Epidermal melanocyte (primary cell): ENCODE measurements around the gene FZD2.
"Not testable (repeated sequence)": the region's sequence is repeated elsewhere in the genome, so short reads cannot be mapped to it uniquely, and the experiment has no call there.

Experiments
- DNase-seq: peaks from one replicate; pipeline ENCODE4 v3.0.0; 2011; ENCODE audit warnings: low spot score; ENCODE audit not compliant: insufficient read length

Gene FZD2

DNA sequence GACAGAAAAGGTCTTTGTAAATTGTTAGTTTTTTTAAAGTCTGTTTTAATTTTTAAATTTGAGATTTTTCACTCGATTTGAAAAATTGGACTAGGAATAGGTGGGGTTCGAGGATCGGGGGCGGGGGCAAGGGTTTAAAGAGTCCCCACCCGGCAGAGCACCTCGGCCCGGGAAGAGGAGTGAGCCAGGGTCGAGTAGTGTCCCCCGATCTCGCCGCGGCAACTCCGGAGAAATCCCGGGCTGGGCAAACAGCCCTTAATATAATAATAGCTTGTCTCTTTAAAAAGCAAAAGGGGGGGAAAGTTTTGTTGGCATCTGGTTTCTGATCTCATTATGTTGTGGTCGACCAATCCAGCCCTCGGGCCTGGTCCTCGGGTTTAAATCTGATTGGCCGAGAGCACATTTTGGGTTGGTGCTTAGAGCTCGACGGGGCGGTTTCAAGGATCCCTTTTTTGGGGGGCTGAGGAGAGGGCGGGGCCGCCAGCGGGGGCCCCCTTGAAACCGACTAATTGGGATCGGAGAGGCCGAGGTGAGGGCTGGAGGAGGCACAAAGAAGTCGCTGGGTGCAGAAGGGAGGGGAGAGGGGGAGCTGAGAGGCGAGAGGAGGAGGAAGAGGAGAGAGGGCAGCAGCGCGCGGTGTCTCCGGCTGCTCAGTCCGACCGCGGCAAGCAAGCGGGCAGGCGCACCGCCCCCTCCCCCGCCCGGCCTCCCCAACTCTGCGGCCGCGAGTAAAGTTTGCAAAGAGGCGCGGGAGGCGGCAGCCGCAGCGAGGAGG lies at the start of gene FZD2:
TSS of gene FZD2 (plus strand) at position 653 of the 775 bp plus-strand sequence. CDS start 205 bp downstream, outside the sequence.
- DNase-seq, result peak; percentile 98

DNA sequence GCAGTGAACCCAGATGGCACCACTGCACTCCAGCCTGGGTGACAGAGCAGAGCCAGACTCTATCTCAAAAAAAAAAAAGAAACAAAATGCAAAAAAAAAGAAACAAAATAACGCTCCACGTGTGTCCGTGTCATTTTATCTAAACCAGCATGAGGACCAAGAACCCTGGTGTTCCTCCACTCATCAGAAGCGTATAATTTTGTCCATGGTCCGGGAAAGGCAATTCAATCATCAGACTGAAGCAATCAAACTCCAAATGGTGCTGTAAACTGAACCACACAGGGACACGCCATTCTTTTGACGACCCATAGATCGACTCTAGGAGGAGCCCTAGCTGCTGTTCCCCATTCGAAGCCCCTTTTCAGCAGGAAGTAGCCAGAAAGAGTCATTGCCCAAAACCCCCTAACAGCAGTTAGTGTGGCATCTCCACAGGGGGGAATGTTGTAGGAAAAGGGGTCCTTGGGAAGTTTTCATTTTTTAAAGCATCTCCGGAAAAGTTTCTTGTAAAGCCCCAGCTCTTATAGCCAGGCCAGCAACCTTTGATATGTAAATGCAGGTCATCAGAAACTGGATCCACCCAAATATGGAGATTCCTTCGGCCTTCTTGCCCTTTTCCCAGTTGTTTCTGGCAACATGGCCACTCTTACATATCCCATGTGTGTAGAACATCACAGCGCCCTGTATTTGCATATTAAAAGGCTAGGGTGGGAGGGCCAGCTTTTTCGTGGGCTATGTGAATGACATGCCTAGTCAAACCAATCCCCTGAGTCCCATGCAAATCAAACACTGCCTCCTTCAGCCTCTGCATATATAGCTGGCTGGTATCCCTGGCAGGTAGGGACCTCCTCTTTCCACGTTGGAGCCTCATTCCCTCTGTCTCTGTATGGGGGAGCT lies 45.8 kb upstream of the FZD2 start:
- not testable (repeated sequence) for DNase-seq

DNA sequence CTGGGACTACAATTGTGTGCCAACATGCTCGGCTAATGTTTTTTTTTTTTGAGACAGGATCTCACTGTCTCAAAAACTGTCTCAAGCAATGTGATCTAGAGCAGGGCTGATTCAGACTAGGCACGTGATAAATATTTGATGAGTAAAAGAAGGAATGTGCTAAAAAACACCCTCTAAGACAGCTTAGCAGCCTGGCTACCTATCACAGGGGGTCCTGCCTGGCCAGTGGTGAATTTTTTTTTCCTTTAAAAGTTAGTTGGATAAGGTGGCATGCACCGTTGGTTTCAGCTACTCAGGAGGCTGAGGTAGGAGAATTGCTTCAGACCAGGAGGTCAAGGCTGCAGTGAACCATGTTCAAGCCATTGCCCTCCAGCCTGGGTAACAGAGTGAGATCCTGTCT lies 39.3 kb upstream of the FZD2 start:
- DNase-seq, result no peak

DNA sequence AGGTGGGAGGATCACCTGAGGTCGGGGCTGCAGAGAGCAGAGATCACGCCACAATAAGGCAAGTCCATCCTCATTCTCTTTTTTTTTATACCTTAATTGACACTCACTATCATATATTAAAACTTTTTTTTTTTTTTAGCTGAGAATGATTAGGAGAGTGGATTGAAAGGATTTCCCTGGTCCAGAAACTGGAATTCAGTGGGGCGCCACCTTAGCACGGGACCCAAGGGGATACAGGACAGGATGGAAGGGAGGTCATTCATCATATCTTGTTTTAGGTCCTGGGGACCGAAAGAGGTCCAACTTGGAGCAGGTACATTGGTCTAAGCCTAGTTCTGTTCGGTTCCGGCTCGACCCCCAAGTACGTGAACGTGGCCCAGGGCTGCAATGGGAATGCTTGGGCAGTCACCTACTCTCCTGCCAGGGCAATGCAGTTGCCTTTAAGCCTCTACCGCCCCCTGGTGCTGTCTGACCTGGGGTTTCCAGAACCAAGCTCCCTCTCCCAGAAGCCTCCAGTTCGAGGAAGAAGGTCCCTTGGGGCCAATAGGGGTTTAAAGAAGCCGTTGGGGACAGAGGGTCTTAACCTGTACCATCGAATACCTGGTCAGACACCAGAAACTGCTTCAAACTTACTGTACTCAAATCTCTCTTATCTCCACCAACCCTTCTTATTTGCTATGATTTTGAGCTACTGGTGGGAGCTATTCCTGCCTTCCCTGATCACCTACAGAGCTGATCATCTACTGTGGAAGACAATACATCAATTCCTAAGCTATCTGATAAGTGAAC lies 34.2 kb upstream of the FZD2 start:
- DNase-seq, result peak; percentile 65

DNA sequence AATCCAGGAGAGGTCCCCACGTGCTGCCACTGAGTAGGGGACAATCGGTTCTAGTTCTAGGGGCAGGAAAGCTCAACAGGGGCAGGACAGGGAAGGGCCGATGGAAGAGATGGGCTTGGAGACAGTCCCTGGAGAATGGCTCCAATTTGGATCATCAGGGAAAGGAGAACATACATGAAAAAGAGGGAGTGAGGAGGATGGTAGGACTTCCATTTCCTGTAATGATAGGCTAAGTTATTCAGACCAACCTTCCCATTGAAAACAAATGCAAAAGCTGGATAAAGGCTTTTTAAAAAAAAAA lies 33.7 kb upstream of the FZD2 start:
- no peak for DNase-seq

DNA sequence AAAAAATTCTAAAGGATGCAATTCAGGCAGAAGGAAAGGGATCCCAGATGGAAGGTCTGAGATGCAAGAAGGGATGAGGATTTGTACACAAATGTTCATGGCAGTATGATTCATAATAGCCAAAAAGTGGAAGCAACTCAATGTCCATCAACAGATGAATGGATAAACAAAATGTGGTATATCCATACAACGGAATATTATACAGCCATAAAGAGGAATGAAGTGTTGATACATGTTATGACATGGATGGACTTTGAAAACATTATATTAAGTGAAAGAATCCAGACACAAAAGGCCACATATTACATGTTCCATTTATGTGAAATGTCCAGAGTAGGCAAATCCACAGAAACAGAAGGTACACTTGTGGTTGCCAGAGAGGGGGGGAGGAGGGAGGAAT lies 30.2 kb upstream of the FZD2 start:
- DNase-seq, result no peak

DNA sequence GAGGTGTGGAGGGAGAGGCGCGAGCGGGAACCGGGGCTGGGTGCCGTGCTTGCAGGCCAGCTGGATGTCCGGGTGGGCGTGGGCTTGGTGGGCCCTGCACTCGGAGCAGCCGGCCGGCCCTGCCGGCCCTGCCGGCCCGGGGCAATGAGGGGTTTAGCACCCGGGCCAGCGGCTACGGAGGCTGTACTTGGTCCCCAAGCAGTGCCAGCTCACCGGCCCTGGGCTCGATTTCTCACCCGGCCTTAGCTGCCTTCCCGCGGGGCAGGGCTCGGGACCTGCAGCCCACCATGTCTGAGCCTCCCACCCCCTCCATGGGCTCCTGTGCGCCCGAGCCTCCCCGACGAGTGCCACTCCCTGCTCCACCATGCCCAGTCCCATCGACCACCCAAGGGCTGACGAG lies 29.3 kb upstream of the FZD2 start:
- no peak for DNase-seq

DNA sequence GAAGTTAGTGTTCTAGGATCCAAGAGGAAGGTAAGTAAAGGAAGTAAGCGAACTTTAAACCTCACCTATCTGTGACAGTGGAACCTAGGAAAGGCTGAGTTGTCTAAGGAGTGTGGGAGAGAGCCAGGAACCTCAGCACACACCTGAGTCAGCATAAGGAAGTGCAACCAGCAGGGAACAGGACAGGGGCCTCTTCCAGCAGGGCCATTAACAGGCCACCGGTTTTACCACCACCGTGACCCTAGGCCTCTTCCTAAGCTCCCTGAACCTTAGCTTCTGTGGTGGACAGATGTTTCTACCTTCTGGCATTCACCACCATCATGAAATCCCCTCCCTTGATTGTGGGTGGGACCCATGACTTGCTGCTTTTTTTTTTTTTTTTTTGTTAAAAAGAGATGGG lies 27.4 kb upstream of the FZD2 start:
- DNase-seq, result no peak

DNA sequence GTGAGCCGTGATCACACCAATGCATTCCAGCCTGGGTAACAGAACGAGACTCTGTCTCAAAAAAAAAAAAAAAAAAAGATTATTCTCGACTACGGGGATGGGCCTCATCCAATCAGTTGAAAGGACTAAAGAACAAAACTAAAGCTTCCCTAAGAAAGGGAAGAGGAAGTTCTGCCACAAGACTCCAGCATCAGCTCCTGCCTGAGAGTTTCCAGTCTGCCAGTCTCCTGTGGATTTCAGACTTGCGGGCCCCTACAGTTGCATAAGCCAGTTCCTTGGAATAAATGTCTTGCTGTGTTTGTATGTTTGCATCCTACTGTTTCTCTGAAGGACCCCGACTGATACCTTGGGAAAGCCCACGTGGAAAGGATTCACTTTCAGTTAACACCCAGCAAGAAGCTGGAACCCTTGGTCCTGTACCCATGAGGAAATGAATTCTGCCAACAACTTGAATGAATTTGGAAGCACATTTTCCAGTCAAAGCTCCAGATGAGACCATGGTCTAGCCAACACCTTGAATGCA lies 26.3 kb upstream of the FZD2 start:
- DNase-seq, result no peak

DNA sequence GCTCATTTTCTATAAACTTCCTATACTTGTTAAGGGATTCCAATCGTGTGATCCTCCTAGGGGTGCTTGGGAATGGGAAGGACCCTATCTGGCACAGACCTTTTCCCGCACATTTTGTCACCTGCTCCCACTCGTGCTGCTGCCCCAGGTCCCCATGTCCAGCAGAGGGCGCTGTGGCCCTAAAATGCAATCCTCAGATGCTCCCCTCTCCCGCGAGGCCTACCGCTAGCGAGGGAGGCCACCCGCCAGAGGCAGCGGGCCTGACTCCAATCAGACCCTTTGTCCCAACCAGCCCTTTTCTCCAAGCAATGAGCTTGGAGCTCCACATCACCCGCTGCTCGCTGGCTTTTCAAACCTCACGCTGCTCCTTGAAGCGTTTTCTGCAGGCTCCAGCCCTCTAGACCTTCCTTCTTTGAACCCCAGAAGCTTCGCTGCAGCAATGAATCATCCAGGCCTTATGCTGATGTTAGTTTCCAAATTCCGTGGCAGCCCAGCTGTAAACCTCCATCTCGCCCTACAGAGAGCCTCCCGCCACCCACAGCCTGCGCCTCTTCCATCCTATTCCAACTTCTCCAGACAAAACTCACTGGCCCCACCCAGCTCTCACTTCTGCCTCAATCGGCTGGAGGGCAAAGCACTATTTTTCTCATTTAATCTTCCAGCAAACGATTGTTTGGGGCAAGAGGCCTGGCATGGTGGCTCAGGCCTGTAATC lies 23.6 kb upstream of the FZD2 start:
- peak; percentile 97 for DNase-seq

DNA sequence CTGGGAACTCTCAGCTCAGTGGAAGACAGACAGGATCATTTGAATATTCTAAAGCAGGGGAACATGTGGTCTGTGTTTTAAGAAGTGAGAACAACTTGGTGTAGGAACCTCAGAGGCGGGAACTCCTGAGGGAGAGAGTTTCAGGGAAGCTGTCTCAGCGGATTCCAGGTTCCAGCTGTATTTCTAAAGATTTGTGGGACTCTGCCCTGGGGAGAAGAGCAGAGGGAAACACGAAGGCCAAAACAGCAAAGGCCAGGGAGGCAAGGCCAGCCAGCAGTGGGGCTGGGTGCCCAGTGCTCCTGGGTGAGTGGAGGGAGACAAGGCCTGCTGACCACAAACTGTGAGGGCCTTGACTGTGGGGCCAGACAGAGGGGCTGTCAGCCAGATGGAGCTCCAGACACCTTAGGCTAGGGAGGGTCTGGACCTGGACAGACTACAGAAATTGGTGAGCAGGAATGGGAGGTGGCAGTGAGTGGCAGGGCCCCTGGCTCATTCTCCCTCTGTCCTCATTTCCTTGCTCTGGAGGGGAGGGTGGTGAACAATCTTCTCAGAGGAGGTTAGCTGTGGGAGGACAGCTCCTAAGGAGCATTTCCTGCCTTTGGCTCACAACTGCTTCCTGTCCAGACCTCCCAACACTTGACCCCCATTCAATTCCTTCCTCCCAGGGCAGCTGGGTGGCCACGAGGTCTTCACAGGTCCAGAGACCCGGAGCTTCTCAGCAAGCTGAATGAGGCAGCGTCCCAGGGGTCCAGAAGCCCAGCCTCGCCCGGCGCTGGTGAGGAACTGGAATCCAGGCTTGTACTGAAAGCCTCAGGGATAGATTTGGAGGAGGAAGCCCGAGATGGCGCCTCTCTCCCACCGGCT lies 21.0 kb upstream of the FZD2 start:
- no peak for DNase-seq

DNA sequence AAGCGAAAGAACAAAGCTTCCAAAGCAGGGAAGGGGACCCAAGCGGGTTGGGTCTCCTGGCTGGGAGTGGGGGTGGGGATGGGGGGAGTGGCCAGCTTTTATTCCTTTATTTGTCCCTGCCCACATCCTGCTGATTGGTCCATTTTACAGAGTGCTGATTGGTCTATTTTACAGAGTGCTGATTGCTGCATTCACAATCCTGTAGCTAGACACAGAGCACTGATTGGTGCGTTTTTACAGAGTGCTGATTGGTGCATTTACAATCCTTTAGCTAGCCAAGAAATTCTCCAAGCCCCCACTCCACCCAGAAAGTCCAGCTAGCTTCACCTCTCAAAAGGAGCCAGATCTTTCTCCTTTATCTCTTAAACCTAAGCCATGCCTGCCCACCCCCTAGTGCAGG lies 19.4 kb upstream of the FZD2 start:
- DNase-seq, result not testable (repeated sequence)

DNA sequence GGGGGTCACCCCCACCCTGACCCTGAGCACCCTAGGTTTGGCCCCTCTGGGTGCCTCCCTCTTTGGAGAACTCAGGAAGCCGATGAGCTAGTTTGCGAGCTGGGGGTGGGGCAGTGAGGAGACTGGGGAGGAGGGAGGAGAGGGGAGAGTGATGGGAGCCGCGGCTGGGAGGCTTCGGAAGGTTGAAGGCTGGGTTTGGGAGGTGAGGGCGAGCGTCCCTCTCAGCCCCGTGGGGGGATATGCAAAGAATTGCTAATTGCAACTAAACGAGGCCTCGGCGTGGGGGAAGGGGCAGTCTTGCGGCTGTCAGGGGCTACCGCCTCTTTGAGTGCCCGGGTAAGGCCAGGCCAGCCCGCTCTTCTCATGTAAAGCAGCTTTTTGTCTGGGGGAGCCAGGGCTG lies 17.6 kb upstream of the FZD2 start:
- no peak for DNase-seq

DNA sequence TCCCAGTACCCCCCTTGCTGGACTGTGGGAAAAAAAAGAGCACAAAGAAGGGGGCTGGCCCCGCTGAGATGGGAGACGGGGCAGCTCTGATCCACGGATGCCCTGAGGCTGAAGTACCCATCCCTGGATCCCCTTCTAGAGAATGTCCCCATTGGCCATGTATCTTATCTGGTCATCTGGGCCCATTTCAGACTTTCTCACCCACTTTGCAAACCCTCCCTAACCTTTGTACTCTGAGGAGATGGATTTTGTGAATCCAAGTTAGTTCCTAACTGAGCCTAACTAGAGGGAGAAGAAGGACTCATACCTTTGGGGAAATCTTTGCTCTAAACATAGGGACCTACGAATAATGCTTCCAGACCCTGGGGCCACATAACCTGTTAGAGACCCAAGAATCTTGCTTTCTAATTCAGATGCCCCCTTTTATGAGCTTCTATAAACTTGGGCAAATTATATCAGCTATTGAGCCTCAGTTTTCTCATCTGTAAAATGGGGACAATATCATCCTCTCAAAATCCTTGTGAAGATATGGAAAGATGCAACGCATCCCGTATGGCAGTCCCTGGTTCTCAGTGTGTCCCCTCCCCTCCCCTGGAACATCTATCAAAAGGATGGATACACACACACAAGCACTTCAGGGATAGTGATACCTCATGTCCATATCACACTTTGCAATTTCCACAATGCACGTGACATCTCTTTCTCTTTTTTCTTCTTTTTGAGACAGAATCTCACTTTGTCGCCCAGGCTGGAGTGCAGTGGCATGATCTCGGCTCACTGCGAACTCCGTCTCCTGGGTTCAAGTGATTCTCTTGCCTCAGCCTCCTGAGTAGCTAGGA lies 16.8 kb upstream of the FZD2 start:
- no peak for DNase-seq

DNA sequence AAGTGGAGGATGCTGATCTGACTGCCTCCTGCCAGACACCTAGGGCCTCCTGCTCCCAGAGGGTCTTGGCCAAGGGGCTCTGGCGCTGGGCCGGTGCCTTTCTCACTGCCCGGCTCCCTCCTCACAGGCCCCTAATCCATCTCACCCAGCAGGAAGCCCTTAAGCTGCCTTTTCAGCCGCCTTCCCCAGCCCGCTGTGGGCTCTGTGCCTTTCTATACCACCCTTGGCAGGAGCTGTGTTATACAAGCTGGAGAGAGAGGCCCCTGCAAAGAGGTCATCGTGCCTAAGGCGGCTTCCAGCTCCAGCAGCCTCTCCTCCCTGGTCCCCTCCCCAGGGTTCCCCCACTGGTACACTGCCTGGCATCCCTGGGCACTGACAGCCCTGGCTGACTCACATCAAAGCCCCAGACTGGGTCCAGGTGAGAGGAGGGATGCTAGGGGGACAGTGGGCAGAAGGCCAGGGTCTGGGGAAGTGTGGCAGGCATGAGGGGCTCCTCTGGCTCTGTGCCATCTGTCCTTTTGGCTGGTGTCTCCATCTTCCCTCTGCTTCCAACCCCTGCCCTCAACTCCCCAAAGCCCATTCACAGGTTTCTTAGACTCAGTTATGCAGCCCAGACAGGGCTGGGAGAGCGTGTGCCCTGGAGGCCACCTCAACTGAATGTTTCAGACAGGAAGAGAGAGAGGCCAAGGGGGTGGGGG lies 15.3 kb upstream of the FZD2 start:
- DNase-seq, result no peak

DNA sequence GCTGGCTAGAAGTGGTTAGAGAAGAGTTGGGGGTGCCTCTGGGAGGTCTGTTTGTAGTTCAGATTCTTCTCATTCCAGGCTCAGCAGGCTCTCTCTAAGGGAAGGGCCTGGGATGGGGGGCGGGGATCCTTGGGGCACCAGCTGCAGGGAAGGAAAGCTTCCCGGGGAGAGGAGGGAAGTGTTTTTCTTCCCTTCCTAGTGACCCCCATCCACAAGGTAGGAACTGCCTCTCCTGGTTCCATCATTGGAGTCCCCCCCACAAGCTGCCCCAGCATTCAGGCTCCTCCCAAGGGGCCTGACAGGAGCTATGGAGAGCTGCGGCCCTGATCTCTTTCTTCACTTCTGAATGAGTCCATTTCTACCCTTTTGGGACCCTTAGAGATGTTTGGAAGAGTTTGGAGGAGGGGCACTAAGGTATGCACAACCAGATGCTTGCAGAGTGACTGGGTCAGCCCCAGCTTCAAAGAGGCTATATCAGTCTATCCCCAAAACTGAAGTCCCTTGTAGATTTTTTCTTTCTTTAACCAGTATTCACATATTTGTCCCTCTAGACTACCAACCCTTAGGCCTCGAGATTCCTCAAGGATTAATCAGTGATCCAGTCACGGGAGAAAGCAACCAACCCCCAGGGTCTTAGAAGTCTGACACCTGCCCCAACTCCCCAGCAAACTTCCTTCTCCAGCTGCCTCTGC lies 13.9 kb upstream of the FZD2 start:
- DNase-seq, result peak; percentile 70

DNA sequence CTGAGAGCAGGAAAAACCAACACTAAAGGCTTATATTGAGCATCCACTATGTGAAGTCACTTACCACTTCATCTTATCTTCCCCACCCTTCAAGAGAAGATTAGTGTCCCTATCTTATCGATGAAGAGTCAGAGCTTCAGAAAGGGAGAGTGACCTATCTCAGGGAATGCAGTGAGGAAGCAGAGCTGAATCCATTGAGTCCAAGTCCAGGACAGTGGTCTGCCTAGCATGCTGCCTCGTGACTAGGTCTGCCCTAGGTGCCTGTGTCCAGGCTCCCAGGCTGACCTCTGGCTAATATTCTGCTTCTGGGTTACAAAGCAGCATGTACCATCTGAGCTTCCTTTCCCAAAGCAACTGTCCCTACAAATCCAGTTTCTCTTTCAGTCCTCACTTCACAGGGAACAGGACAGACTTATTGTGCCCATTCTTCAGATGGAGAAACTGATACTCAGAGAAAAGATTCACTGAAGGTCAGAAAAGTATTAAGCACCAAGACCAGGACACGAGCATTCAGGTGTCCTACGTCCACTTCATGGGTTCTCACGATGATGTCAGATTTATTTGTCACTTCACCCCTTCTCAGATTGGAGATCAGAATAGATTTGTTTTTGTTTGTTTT lies 13.3 kb upstream of the FZD2 start:
- DNase-seq, result no peak
